ENCODE measurements around the gene LIM2. TPM values are rescaled to one million over a fixed set of nuclear protein-coding genes. Genes with fewer than 3 reads are reported as not detected.

LIM2 gene
- total RNA-seq, 1 donor from 2014 or later = not detected

DNA sequence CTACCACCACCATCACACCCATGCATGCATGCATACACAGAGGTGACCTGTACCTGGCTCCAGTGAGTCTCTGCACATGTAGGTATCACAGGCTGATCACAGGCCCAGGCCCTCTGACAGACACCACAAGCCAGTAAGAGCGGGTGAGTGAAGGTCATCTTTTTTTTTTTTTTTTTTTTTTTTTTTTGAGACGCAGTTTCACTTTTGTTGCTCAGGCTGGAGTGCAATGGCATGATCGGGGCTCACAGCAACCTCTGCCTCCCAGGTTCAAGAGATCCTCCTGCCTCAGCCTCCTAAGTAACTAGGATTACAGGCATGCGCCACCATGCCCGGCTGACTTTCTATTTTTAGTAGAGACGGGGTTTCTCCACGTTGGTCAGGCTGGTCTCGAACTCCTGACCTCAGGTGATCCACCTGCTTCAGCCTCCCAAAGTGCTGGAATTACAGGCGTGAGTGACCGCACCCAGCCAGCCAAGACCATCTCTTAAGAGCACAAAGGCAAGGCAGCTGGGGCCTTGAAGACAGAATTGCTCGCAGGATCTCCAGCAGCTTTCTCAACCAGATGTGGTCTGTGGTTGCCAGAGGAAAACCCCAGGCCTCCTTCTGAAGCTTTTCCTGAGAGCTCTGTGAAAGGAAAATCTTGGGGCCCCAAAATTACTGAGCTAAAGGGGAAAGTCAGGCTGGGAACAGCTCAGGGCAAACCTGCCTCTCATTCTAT, 12.1 kb downstream of the LIM2 start:
- Histone ChIP-seq H3K27ac (no peak overlapping the region), H3K9me3 (no peaks in the 10 kb centered on the region), H3K4me3 (no peak overlapping the region), H3K4me1 (no peaks in the 10 kb centered on the region), H3K36me3 (no peaks in the 10 kb centered on the region), H3K27me3 (no peaks in the 10 kb centered on the region)
- no peak for DNase-seq (ENCODE audit: low spot score in 2 of 2)
- intact Hi-C loops (cut with DNase I) = no loop called here
- TF ChIP-seq, protein P1, sequence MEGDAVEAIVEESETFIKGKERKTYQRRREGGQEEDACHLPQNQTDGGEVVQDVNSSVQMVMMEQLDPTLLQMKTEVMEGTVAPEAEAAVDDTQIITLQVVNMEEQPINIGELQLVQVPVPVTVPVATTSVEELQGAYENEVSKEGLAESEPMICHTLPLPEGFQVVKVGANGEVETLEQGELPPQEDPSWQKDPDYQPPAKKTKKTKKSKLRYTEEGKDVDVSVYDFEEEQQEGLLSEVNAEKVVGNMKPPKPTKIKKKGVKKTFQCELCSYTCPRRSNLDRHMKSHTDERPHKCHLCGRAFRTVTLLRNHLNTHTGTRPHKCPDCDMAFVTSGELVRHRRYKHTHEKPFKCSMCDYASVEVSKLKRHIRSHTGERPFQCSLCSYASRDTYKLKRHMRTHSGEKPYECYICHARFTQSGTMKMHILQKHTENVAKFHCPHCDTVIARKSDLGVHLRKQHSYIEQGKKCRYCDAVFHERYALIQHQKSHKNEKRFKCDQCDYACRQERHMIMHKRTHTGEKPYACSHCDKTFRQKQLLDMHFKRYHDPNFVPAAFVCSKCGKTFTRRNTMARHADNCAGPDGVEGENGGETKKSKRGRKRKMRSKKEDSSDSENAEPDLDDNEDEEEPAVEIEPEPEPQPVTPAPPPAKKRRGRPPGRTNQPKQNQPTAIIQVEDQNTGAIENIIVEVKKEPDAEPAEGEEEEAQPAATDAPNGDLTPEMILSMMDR (IDR thresholded peaks at IDR 0.05) = no peak

DNA sequence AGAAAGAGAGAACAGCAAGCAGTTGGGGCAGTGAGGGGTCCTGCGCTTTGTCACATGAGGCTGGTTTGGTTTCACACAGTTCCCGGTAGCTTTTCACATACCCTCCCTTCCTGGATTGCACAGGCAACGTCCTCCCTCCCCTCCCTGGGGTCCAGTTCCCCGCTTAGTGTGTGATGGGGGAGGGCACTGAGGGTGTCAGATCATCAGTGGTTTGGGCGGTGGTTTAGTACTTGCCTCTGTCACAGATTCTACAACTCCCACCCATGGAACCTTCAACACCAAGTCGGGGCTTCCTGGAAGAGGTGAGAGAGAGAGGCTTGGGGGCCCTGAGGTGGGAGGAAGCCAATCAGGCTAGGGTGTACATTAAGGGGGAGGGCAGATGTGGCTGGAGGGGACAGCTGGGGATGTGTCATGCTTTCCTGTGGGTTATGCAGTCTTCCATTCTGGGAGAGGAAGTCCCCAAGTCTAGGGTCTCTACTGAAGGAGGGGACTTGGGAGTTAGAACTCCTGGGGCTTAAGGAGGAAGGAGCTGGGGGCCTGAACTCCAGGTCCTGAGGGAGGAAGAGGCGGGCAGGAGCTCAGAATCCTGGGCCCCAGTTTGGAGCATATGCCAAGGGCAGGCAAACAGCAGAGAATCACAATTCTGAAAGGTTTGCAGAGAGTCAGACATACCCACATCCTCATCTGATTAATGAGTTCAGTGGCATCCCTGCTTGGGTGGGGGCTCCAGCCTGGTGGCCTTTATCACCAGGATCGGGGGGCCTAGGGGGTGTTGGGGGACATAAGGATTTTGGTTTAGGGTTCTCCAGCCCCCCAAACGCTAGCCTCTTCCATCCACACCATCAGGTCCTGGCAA, 14.9 kb downstream of the LIM2 start, which contains the start of gene NKG7:
NKG7 (minus strand) TSS at position 6 of the 856 bp plus-strand sequence. CDS start 119 bp downstream, outside the sequence.
- Histone ChIP-seq H3K4me3 (no peak within 1 kb of the TSS), H3K27ac (peak within 1 kb of the TSS in 1 of 2 donors; percentile 46), H3K4me1 (peaks cover 0 to 4% of the 10 kb centered on the region in 2 donors), H3K36me3 (no peaks in the 10 kb centered on the region), H3K27me3 (no peaks in the 10 kb centered on the region), H3K9me3 (no peaks in the 10 kb centered on the region)
- intact Hi-C loops (cut with DNase I) = no loop called here
- no peak for DNase-seq (ENCODE audit: low spot score in 2 of 2)
- TF ChIP-seq, protein P1 (IDR thresholded peaks at IDR 0.05) = no peak

DNA sequence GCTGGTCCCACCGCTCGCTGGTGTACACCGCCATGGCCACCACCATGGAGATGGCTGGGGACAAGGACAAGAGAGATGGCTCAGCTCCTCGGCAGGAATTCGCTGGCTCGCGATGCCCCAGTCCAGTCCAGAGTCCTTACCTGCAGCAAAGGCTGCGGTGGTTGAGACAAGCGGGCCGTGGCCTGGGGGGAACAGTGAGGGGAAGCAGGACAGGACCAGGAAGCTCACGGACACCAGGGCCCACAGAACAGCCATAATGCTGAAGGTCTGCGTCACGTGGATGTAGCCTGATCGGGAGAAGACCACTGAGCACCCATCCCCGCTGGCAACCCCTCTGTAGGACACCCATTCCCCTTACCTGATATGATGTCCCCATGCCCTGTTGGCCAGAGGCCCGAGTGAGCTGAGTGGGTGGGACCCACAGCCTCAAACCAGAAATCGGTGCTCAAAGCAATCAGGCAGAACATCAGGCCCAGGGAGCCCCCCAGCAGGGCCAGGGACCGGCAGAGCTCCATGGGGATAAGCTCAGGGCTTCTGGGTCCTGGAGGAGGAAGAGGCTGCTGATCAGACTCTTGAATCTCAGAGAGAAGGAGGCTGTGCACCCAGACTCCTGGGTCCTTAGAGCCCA, 15.6 kb downstream of the LIM2 start:
- no peak for DNase-seq (ENCODE audit: low spot score in 2 of 2)
- TF ChIP-seq, protein P1 (IDR thresholded peaks at IDR 0.05) = no peak
- no peaks in the 10 kb centered on the region for H3K9me3 ChIP-seq
- H3K27me3 ChIP-seq = no peaks in the 10 kb centered on the region
- no peak overlapping the region for H3K4me3 ChIP-seq
- no peaks in the 10 kb centered on the region for H3K36me3 ChIP-seq
- peaks cover 0 to 4% of the 10 kb centered on the region in 2 donors for H3K4me1 ChIP-seq
- intact Hi-C loops (cut with DNase I) = no loop called here
- peak overlapping the region in 1 of 2 donors; percentile 46 for H3K27ac ChIP-seq

DNA sequence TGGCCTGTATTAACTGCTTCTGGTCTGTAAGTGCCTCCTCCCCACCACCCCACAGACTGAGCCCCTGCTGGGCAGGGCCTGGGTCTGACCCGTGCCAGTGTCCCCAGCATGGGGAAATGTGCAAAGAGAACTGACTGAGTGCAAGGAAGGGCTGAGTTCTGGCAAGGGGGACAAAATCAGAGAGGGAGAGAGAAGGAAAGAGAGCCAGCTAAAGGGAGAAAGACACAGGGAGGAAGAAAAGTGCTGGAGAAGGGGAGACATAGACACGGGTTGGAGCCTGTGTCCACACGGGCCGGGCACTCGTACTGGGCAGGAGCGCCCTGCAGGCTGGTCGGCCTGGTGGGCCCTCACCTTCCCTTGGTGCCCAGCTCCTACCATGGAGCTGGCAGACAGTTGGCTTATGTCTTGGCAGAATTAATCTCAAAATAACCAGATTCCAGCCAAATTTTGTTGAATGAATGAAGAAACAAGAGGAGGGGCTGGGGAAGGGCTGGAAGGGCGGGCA, 16.5 kb downstream of the LIM2 start:
- no peaks in the 10 kb centered on the region for H3K27me3 ChIP-seq
- TF ChIP-seq, protein P1 (IDR thresholded peaks at IDR 0.05) = no peak
- H3K36me3 ChIP-seq = no peaks in the 10 kb centered on the region
- DNase-seq (ENCODE audit: low spot score in 2 of 2) = no peak
- no peak overlapping the region for H3K27ac ChIP-seq
- H3K4me3 ChIP-seq = no peak overlapping the region
- peaks cover 0 to 4% of the 10 kb centered on the region in 2 donors for H3K4me1 ChIP-seq
- H3K9me3 ChIP-seq = no peaks in the 10 kb centered on the region
- intact Hi-C loops (cut with DNase I) = no loop called here

DNA sequence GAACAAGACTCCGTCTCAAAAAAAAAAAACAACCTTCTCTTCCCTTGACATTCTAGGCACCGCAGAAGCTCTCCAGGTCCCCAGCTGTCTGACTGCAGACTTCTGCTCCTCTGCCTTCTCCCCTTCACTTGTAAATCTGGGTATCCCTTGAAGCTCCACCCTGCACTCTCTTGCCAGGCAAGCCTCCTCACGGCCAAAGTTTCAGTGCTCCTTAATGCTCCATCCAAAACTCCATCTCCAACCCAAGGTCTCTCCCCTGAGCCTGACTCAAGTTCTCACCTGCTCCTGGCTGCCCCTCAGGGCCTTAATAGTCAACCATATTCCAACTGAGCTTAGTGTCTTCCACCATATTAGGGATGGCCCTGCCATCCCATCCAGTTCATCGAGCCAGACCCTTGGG, 17.5 kb downstream of the LIM2 start:
- intact Hi-C loops (cut with DNase I) = no loop called here
- no peak for DNase-seq (ENCODE audit: low spot score in 2 of 2)

More for the DNA sequence above, 17.5 kb downstream of the LIM2 start:
- Histone ChIP-seq H3K27me3 (no peaks in the 10 kb centered on the region), H3K36me3 (no peaks in the 10 kb centered on the region), H3K4me1 (peaks cover 2 to 5% of the 10 kb centered on the region in 2 donors), H3K27ac (no peak overlapping the region), H3K4me3 (no peak overlapping the region), H3K9me3 (no peaks in the 10 kb centered on the region)
- TF ChIP-seq, protein P1 (IDR thresholded peaks at IDR 0.05) = no peak
